HG03520 (cell line): ENCODE data around the gene SLC12A9.
"Not testable (repeated sequence)": the region's sequence is repeated elsewhere in the genome, so short reads cannot be mapped to it uniquely, and the experiment has no call there.

Experiments
- ATAC-seq: cut with Tn5 transposase; IDR thresholded peaks from one replicate; pipeline ENCODE4 v1.9.1; 2021; ENCODE audit warnings: mild to moderate bottlenecking, moderate library complexity; ENCODE audit not compliant: unreplicated experiment

SLC12A9 gene

GRCh38 chr7:100852048-100852872, at the start of gene SLC12A9:
TSS of gene SLC12A9 (plus strand) at chr7:100852713. CDS start at chr7:100854198, 1,485 bp downstream.
- ATAC-seq = peak; percentile 82

- ATAC-seq = no peak
These were observed 49.6 kb upstream of the SLC12A9 start for GRCh38 chr7:100802951-100803350.

GRCh38 chr7:100803398-100804161, 48.9 kb upstream of the SLC12A9 start:
- peak; percentile 93 for ATAC-seq

- ATAC-seq = no peak
These were observed 47.7 kb upstream of the SLC12A9 start for GRCh38 chr7:100804681-100805431.

GRCh38 chr7:100806276-100806675, 46.2 kb upstream of the SLC12A9 start:
- no peak for ATAC-seq

GRCh38 chr7:100806883-100807282, 45.6 kb upstream of the SLC12A9 start:
- not testable (repeated sequence) for ATAC-seq

GRCh38 chr7:100808354-100808875, 44.1 kb upstream of the SLC12A9 start:
- no peak for ATAC-seq

- ATAC-seq = no peak
These were observed 41.0 kb upstream of the SLC12A9 start for GRCh38 chr7:100811480-100811879.

- no peak for ATAC-seq
These were observed 39.8 kb upstream of the SLC12A9 start for GRCh38 chr7:100812729-100813128.

- not testable (repeated sequence) for ATAC-seq
These were observed 36.0 kb upstream of the SLC12A9 start for GRCh38 chr7:100816515-100816914.

GRCh38 chr7:100817097-100817496, 35.4 kb upstream of the SLC12A9 start:
- no peak for ATAC-seq

GRCh38 chr7:100818366-100818765, 34.1 kb upstream of the SLC12A9 start:
- no peak for ATAC-seq

GRCh38 chr7:100818825-100819224, 33.7 kb upstream of the SLC12A9 start:
- no peak for ATAC-seq

- ATAC-seq = no peak
These were observed 32.9 kb upstream of the SLC12A9 start for GRCh38 chr7:100819586-100819985.

GRCh38 chr7:100822236-100823139, 30.0 kb upstream of the SLC12A9 start:
- no peak for ATAC-seq

- no peak for ATAC-seq
These were observed 29.4 kb upstream of the SLC12A9 start for GRCh38 chr7:100823140-100823525.

GRCh38 chr7:100823534-100823933, 29.0 kb upstream of the SLC12A9 start:
- ATAC-seq = no peak

- ATAC-seq = no peak
These were observed 27.9 kb upstream of the SLC12A9 start for GRCh38 chr7:100824499-100825214.

- ATAC-seq = no peak
These were observed 27.3 kb upstream of the SLC12A9 start for GRCh38 chr7:100825215-100825671.
